CD4-positive, alpha-beta T cell (primary cell): ENCODE measurements around the gene CDR2. TPM values are rescaled to one million over a fixed set of nuclear protein-coding genes. Genes with fewer than 3 reads are reported as not detected.

ENCODE experiments used
- ATAC-seq: fragments of 200-7000 bp; cut with Tn5 transposase; one replicate; pipeline ENCODE4 v1.10.0; 2022; ENCODE audit warnings: mild to moderate bottlenecking; ENCODE audit not compliant: poor library complexity
- CTCF ChIA-PET: fragments of 350-600 bp; sonication (Branson Sonifier 250); formaldehyde crosslinking; loops from one replicate; lab custom pipeline; 2021; ENCODE audit warnings: antibody characterized with exemption, inconsistent platforms; lab: Charles Lee
- POLR2A ChIA-PET: fragments of 350-600 bp; sonication (Branson Sonifier 250); formaldehyde crosslinking; loops from one replicate; lab custom pipeline; 2021; ENCODE audit warnings: antibody characterized with exemption, inconsistent platforms; lab: Charles Lee
- DNase-seq, 14 experiments: peaks; one replicate each; pipeline ENCODE4 v3.0.0-alpha.2; 2013 to 2020; ENCODE audit warnings: mixed read lengths in 2 of 14
- H3K27ac ChIP-seq, 2 donors: one replicate each; pipeline versions ENCODE4 v1.5.1 to v1.7.0; 2013; ENCODE audit warnings: low read length in 2 of 2, low read depth in 1 of 2, mild to moderate bottlenecking in 1 of 2
- H3K27me3 ChIP-seq, 2 experiments: 1 replicate in 1 of 2; 2 replicates in 1 of 2; pipeline versions ENCODE4 v1.6.1 to v1.7.0; 2013; ENCODE audit warnings: low read length in 2 of 2, control low read depth in 1 of 2, mild to moderate bottlenecking in 1 of 2, moderate library complexity in 1 of 2; ENCODE audit not compliant: insufficient read depth in 2 of 2, control insufficient read depth in 1 of 2
- H3K36me3 ChIP-seq: one replicate; pipeline ENCODE4 v1.6.1; 2013; ENCODE audit warnings: low read length, control low read depth; ENCODE audit not compliant: insufficient read depth
- H3K4me1 ChIP-seq: one replicate; pipeline ENCODE4 v1.6.1; 2013; ENCODE audit warnings: low read length, control low read depth; ENCODE audit not compliant: insufficient read depth
- H3K4me3 ChIP-seq: one replicate; pipeline ENCODE4 v1.5.1; 2013; ENCODE audit warnings: mild to moderate bottlenecking, low read length, moderate library complexity
- H3K9me3 ChIP-seq, 2 experiments: 1 replicate in 1 of 2; 2 replicates in 1 of 2; pipeline versions ENCODE4 v1.6.1 to v1.7.0; 2013; ENCODE audit warnings: low read length in 2 of 2, mild to moderate bottlenecking in 2 of 2, control low read depth in 1 of 2, moderate library complexity in 1 of 2; ENCODE audit not compliant: control insufficient read depth in 1 of 2, insufficient read depth in 1 of 2
- H3K27ac Mint-ChIP-seq: one replicate; pipeline ENCODE4 v1.8.0; 2020; ENCODE audit warnings: mixed read lengths
- H3K27me3 Mint-ChIP-seq: one replicate; pipeline ENCODE4 v1.8.0; 2021; ENCODE audit warnings: mixed read lengths
- H3K36me3 Mint-ChIP-seq: one replicate; pipeline ENCODE4 v1.8.0; 2021; ENCODE audit warnings: low read depth, mixed read lengths
- H3K4me1 Mint-ChIP-seq: one replicate; pipeline ENCODE4 v1.8.0; 2021; ENCODE audit warnings: low read depth, mixed read lengths
- H3K4me3 Mint-ChIP-seq: one replicate; pipeline ENCODE4 v1.8.0; 2020; ENCODE audit warnings: mild to moderate bottlenecking, mixed read lengths
- H3K9me3 Mint-ChIP-seq: one replicate; pipeline ENCODE4 v1.8.0; 2020; ENCODE audit warnings: mixed read lengths
- CTCF ChIP-seq: fragments of 200-600 bp; IDR thresholded peaks from one replicate; pipeline ENCODE4 v1.8.0; 2022; ENCODE audit warnings: antibody characterized with exemption, mild to moderate bottlenecking
- intact Hi-C, 2 experiments: fragments of 100-400 bp; cut with DNase I in 1 of 2; cut with micrococcal nuclease in 1 of 2; formaldehyde crosslinking; loops; one replicate each; pipeline versions ENCODE4 v1.15.1 to v1.9.0; 2023 to 2025; cut with DNase I, micrococcal nuclease
- total RNA-seq, 174 experiments: library from RNA in 2 of 174; stranded (reverse) in 2 of 174; gene quantifications; one replicate each; pipeline ENCODE4 v1.2.3 and lab custom pipeline; 2021 to 2026

CDR2 gene
- total RNA-seq, 2 experiments from 2014 or later, result 104 to 113 TPM

GRCh38 chr16:22383827-22384226 lies 9.4 kb upstream of the CDR2 start:
- Histone ChIP-seq H3K36me3 (no peaks in the 10 kb centered on the region), H3K4me1 (peaks cover 17% of the 10 kb centered on the region), H3K4me3 (no peak overlapping the region), H3K27ac (no peak overlapping the region), H3K9me3 (no peaks in the 10 kb centered on the region), H3K27me3 (no peaks in the 10 kb centered on the region)
- ChIA-PET POLR2A (interaction anchor here (1.1 kb wide), 1 partner anchor 9 kb away, joined by 3 read pairs; no protein-coding TSS in a partner anchor), CTCF (no interaction called here)
- H3K4me1 Mint-ChIP-seq, result peaks cover 31% of the 10 kb centered on the region
- H3K27me3 Mint-ChIP-seq, result no peaks in the 10 kb centered on the region
- H3K4me3 Mint-ChIP-seq, result no peak overlapping the region
- DNase-seq (no peak), ATAC-seq (no peak)
- no peak overlapping the region for H3K27ac Mint-ChIP-seq
- intact Hi-C loops, result no loop called here
- peaks cover 2% of the 10 kb centered on the region for H3K9me3 Mint-ChIP-seq
- no peak for TF ChIP-seq CTCF
- no peaks in the 10 kb centered on the region for H3K36me3 Mint-ChIP-seq

GRCh38 chr16:22381392-22381791 lies 7.0 kb upstream of the CDR2 start:
- H3K27ac ChIP-seq, result peak overlapping the region; percentile 49 to 50
- peaks cover 34% of the 10 kb centered on the region for H3K4me1 Mint-ChIP-seq
- TF ChIP-seq CTCF, result no peak
- no peaks in the 10 kb centered on the region for H3K36me3 Mint-ChIP-seq
- intact Hi-C loops, result no loop called here
- ATAC-seq (peak; percentile 57), DNase-seq (peak in 1 of 14 experiments; percentile 37)
- no peaks in the 10 kb centered on the region for H3K27me3 Mint-ChIP-seq
- peak overlapping the region; percentile 81 for H3K4me3 Mint-ChIP-seq
- H3K9me3 ChIP-seq, result no peaks in the 10 kb centered on the region
- H3K27me3 ChIP-seq, result no peaks in the 10 kb centered on the region
- peak overlapping the region; percentile 91 for H3K27ac Mint-ChIP-seq
- H3K4me3 ChIP-seq, result no peak overlapping the region
- H3K36me3 ChIP-seq, result no peaks in the 10 kb centered on the region
- H3K4me1 ChIP-seq, result peaks cover 17% of the 10 kb centered on the region
- POLR2A ChIA-PET, result interaction anchor here (0.8 to 1.9 kb wide), 5 partner anchors 9 to 28 kb away, joined by 3 to 10 read pairs (median 4); no protein-coding TSS in a partner anchor
- CTCF ChIA-PET, result no interaction called here
- H3K9me3 Mint-ChIP-seq, result peaks cover 2% of the 10 kb centered on the region

GRCh38 chr16:22380529-22380928 lies 6.1 kb upstream of the CDR2 start:
- H3K4me1 ChIP-seq, result peaks cover 17% of the 10 kb centered on the region
- no peaks in the 10 kb centered on the region for H3K9me3 ChIP-seq
- Mint-ChIP-seq H3K4me1 (peaks cover 34% of the 10 kb centered on the region), H3K4me3 (no peak overlapping the region), H3K36me3 (no peaks in the 10 kb centered on the region), H3K27me3 (no peaks in the 10 kb centered on the region), H3K27ac (peak overlapping the region; percentile 91), H3K9me3 (peaks cover 2% of the 10 kb centered on the region)
- DNase-seq, result no peak
- intact Hi-C loops, result no loop called here
- no peaks in the 10 kb centered on the region for H3K27me3 ChIP-seq
- ChIA-PET CTCF (interaction anchor here (0.6 kb wide), 1 partner anchor 354 kb away, joined by 4 read pairs; no protein-coding TSS in a partner anchor), POLR2A (interaction anchor here (0.6 to 1.9 kb wide), 4 partner anchors 8 to 421 kb away, joined by 3 to 10 read pairs (median 5); no protein-coding TSS in a partner anchor)
- TF ChIP-seq CTCF, result no peak
- no peak overlapping the region for H3K4me3 ChIP-seq
- ATAC-seq, result no peak
- H3K27ac ChIP-seq, result peak overlapping the region; percentile 49 to 50
- no peaks in the 10 kb centered on the region for H3K36me3 ChIP-seq
